Measurements from ENCODE around the gene DGLUCY. TPM values are rescaled to one million over a fixed set of nuclear protein-coding genes. Genes with fewer than 3 reads are reported as not detected.
"Not testable (repeated sequence)": the region's sequence is repeated elsewhere in the genome, so short reads cannot be mapped to it uniquely, and the experiment has no call there.

DGLUCY gene
- polyA plus RNA-seq, 1 experiment: 22.1 TPM

DNA sequence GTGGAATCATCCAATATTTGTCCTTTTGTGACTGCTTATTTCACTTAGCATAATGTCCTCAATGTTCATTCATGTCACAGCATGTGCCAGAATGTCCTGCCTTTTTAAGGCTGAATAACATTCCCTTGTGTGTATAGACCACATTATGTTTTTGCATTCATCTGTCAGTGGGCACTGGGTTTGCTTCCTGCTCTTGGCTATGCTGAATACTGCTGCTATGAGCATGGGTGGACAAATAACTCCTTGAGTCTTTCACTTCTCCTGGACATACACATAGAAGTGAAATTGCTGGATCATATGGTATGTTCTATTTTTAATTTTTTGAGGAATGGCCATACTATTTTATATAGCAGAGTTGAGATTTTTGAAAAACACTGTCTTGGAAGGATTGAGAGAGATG lies 83.8 kb downstream of the DGLUCY start:
- Histone ChIP-seq H3K27ac (ENCODE audit: low read depth, low read length) (no peak overlapping the region), H3K27me3 (ENCODE audit: control insufficient read depth, insufficient read depth, low read length) (no peaks in the 10 kb centered on the region), H3K9me3 (ENCODE audit: control insufficient read depth, insufficient read depth, low read length) (peaks cover 3% of the 10 kb centered on the region; the same call in 1 of the 2 replicates), H3K4me3 (ENCODE audit: low read depth, low read length) (no peak overlapping the region)
- ChIA-PET POLR2A (no interaction called here), CTCF (no interaction called here)
- TF ChIP-seq, protein P1, sequence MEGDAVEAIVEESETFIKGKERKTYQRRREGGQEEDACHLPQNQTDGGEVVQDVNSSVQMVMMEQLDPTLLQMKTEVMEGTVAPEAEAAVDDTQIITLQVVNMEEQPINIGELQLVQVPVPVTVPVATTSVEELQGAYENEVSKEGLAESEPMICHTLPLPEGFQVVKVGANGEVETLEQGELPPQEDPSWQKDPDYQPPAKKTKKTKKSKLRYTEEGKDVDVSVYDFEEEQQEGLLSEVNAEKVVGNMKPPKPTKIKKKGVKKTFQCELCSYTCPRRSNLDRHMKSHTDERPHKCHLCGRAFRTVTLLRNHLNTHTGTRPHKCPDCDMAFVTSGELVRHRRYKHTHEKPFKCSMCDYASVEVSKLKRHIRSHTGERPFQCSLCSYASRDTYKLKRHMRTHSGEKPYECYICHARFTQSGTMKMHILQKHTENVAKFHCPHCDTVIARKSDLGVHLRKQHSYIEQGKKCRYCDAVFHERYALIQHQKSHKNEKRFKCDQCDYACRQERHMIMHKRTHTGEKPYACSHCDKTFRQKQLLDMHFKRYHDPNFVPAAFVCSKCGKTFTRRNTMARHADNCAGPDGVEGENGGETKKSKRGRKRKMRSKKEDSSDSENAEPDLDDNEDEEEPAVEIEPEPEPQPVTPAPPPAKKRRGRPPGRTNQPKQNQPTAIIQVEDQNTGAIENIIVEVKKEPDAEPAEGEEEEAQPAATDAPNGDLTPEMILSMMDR (IDR thresholded peaks at IDR 0.05; ENCODE audit: low read depth, low read length): no peak
- DNase-seq (ENCODE audit: low read depth, low spot score): no peak

DNA sequence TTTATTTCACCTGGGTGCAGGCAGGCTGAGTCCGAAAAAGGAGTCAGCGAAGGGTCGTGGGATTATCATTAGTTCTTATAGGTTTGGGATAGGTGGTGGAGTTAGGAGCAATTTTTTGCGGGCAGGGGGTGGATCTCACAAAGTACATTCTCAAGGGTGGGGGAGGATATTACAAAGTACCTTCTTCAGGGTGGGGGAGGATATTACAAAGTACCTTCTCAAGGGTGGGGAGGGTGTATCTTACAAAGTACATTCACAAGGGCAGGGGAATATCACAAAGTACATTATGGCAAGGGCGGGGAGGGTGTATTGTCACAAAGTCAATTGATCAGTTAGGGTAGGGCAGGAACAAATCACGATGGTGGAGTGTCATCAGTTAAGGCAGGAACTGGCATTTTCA lies 86.9 kb downstream of the DGLUCY start:
- H3K27ac ChIP-seq (ENCODE audit: low read depth, low read length); H3K4me3 ChIP-seq (ENCODE audit: low read depth, low read length); DNase-seq (ENCODE audit: low read depth, low spot score); H3K27me3 ChIP-seq (ENCODE audit: control insufficient read depth, insufficient read depth, low read length); POLR2A ChIA-PET; H3K9me3 ChIP-seq (ENCODE audit: control insufficient read depth, insufficient read depth, low read length); CTCF ChIA-PET: not testable (repeated sequence)

DNA sequence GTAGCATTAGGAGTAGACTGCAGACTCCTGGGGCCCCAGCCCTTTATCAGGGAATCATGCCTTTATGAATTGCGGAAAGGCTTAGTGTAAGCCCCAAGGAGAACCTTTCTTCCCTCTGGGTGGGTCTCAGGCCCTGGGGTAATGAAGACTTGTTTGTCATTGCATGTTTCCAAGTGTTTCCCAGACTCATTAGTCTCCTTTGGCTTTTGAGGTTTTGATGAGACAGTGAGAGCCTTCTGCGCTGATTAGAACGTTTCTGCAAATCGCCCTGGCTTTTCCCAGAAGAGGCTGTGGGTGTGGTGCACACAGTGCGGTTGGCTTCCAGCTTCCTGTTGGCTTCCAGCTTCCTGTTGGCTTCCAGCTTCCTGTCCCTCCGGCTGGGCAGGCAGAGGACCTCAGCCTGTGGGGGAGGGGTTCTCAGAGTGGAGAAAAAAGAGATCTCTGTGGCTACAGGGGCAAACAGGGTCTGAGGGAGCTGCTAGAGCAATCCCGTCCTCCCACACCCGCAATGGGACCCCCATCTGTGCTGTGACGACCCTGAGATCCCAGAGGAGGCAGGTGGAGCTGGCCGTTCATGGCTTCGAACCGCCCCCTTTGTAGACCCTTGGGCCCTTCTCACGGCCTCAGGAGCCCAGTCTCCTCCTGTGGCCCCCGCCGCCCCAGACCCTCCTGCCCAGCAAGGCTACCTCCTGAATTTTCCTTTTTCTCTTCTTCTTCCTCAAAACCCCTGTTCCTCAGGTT lies 88.5 kb downstream of the DGLUCY start:
- ChIA-PET POLR2A (no interaction called here), CTCF (interaction anchor here (0.9 kb wide), 1 partner anchor 84 kb away, joined by 3 read pairs; no protein-coding TSS in a partner anchor)
- Histone ChIP-seq H3K27me3 (ENCODE audit: control insufficient read depth, insufficient read depth, low read length) (no peaks in the 10 kb centered on the region), H3K27ac (ENCODE audit: low read depth, low read length) (no peak overlapping the region), H3K4me3 (ENCODE audit: low read depth, low read length) (no peak overlapping the region), H3K9me3 (ENCODE audit: control insufficient read depth, insufficient read depth, low read length) (peaks cover 4% of the 10 kb centered on the region; the same call in 1 of the 2 replicates)
- DNase-seq (ENCODE audit: low read depth, low spot score): no peak
- TF ChIP-seq, protein P1 (IDR thresholded peaks at IDR 0.05; ENCODE audit: low read depth, low read length): no peak

DNA sequence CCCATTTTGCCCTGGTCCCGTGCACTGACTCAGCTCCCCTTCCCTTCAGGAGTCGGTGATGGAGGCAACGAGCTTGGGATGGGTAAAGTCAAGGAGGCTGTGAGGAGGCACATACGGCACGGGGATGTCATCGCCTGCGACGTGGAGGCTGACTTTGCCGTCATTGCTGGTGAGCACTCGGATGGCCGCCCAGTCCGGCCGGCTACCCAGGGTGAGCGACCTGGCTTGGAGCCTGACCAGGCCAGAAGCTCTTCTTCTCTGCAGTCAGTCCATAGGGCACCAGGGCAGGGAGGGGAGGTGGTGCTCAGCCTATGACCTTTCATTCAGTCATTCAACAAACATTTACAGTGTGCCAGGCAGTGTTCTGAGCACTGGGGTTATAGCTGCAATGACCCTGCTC lies 90.8 kb downstream of the DGLUCY start:
- H3K4me3 ChIP-seq (ENCODE audit: low read depth, low read length): no peak overlapping the region
- TF ChIP-seq, protein P1 (IDR thresholded peaks at IDR 0.05; ENCODE audit: low read depth, low read length): no peak
- DNase-seq (ENCODE audit: low read depth, low spot score): no peak
- ChIA-PET CTCF (no interaction called here), POLR2A (no interaction called here)
- H3K9me3 ChIP-seq (ENCODE audit: control insufficient read depth, insufficient read depth, low read length): peaks cover 4% of the 10 kb centered on the region; the same call in 1 of the 2 replicates
- no peak overlapping the region for H3K27ac ChIP-seq (ENCODE audit: low read depth, low read length)
- H3K27me3 ChIP-seq (ENCODE audit: control insufficient read depth, insufficient read depth, low read length): no peaks in the 10 kb centered on the region

- ChIA-PET POLR2A (no interaction called here), CTCF (interaction anchor here (0.8 to 0.9 kb wide), 2 partner anchors 28 to 33 kb away, joined by 3 read pairs; no protein-coding TSS in a partner anchor)
- TF ChIP-seq, protein P1 (IDR thresholded peaks at IDR 0.05; ENCODE audit: low read depth, low read length): no peak
- Histone ChIP-seq H3K27ac (ENCODE audit: low read depth, low read length) (no peak overlapping the region), H3K4me3 (ENCODE audit: low read depth, low read length) (no peak overlapping the region), H3K27me3 (ENCODE audit: control insufficient read depth, insufficient read depth, low read length) (no peaks in the 10 kb centered on the region), H3K9me3 (ENCODE audit: control insufficient read depth, insufficient read depth, low read length) (peaks cover 4% of the 10 kb centered on the region; the same call in 1 of the 2 replicates)
- DNase-seq (ENCODE audit: low read depth, low spot score): no peak
Observed at GRCh38 chr14:91205459-91205858, 91.6 kb downstream of the DGLUCY start.
